GM19099 (cell line): Measurements from ENCODE around the gene MAP6.

Experiments
- POLR2A ChIP-seq: IDR thresholded peaks from 3 replicates; pipeline ENCODE4 v1.6.1; 2011; ENCODE audit warnings: low read depth; ENCODE audit not compliant: insufficient read length; ENCODE audit errors: extremely low read depth

The MAP6 gene

GRCh38 chr11:75576499-75576918 lies 92.3 kb downstream of the MAP6 start:
- no peak for TF ChIP-seq POLR2A

GRCh38 chr11:75576017-75576416 lies 92.8 kb downstream of the MAP6 start:
- TF ChIP-seq POLR2A, result no peak

DNA sequence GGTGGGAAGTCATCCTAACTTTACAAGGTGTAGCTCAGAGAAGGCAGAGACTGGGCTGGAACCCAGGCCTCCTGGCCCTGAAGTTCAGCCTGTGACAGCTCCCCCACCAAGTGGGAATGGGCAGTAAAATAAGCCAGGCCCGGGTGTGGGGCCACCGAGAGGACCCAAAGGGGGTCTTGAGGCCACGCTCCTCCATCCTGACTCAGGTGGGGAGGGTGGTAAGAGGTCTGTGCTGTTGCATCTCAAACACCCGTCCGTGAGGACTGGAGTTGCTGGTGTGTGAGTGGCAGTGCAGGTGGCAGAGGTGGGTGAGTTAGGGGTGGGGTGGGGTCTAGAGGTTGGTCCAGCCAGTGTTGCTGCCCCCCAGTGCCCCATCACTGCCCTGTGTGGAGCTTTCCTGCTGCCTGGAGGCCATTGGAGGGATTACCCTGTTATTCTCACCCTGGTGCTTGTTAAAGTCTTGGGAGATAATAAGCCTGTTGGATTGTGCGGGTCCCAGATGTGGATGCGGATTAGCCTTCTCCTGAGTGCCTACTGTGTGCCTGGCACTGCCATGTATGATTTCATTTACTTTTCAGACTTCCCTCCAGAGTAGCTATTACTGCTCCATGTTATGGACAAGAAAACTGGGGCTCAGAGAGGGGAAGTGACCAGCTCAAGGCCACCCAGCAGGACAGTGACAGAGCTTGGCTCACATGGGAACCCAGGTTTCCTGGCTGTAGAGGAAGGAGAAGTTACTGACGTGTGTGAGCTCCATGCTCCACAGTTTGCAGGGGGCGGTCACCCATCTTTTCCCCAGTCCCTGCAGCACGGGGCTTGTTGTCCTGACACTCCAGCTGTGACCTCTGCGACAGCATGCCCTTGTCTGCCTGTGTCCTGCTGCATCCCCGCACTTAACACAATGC lies 93.9 kb downstream of the MAP6 start:
- TF ChIP-seq POLR2A, result no peak

DNA sequence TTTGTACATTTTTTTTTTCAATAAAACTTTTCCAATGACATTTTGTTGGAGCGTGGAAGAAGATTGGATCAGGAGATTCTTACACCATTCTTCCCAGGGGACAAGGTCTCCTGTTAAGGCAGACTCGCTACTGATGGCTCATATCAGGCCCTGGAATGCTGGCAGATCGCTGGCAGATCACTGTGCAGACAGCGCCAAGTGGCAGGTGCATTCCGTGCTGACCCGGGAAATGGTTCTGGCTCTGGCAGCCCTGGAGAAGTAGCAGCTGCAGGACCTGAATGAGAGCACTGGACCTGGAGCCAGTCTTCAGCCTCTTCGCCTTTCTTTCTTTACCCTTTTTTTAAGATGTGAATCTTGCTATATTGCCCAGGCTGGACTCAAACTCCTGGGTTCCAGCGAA lies 96.1 kb downstream of the MAP6 start:
- no peak for TF ChIP-seq POLR2A

DNA sequence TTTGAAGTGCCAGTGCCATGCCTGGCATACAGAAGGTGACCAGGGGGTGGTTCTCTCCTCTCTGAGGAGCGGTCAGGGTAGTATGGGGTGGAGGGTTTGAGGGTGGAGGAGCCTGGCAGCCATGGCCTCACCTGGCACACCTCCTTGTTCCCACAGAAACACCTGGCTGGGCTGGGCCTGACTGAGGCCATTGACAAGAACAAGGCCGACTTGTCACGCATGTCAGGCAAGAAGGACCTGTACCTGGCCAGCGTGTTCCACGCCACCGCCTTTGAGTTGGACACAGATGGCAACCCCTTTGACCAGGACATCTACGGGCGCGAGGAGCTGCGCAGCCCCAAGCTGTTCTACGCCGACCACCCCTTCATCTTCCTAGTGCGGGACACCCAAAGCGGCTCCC lies 97.2 kb downstream of the MAP6 start:
- no peak for TF ChIP-seq POLR2A

GRCh38 chr11:75570559-75571139 lies 98.2 kb downstream of the MAP6 start:
- no peak for TF ChIP-seq POLR2A

DNA sequence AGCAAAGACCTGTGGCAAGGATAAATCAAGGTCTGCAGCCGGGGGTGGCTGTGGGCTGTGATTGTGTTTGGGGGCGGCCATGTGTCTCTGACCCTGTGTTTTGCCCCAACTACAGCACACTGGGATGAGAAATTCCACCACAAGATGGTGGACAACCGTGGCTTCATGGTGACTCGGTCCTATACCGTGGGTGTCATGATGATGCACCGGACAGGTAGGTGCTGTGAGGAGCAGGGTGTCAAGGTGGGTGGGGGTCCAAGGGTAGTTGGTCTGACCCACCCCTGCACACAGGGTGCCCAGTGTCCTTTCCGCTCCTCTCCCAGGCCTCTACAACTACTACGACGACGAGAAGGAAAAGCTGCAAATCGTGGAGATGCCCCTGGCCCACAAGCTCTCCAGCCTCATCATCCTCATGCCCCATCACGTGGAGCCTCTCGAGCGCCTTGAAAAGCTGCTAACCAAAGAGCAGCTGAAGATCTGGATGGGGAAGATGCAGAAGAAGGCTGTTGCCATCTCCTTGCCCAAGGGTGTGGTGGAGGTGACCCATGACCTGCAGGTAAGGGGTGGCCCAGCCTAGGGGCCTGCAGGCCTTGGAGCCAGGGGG lies 100.1 kb downstream of the MAP6 start:
- no peak for TF ChIP-seq POLR2A

DNA sequence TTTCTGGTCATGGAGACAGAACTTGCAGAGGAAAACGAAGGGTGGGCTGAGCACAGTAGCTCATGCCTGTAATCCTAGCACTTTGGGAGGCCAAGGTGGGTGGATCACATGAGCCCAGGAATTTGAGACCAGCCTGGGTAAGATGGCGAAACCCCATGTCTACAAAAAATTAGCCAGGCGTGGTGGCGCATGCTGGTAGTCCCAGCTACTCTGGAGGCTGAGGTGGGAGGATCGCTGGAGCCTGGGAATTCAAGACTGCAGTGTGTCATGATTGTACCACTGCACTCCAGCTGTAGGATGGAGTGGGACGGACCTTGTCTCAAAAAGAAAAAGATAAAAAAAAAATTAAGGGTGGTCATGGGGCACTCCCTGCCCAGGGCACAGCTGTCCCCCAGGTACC lies 100.9 kb downstream of the MAP6 start:
- no peak for TF ChIP-seq POLR2A

GRCh38 chr11:75566763-75567279 lies 102.0 kb downstream of the MAP6 start:
- no peak for TF ChIP-seq POLR2A

- TF ChIP-seq POLR2A, result no peak
Observed at GRCh38 chr11:75565916-75566762, 102.7 kb downstream of the MAP6 start.

- no peak for TF ChIP-seq POLR2A
Observed at GRCh38 chr11:75565221-75565814, 103.5 kb downstream of the MAP6 start.

- no peak for TF ChIP-seq POLR2A
Observed at GRCh38 chr11:75563978-75564552, 104.8 kb downstream of the MAP6 start.

DNA sequence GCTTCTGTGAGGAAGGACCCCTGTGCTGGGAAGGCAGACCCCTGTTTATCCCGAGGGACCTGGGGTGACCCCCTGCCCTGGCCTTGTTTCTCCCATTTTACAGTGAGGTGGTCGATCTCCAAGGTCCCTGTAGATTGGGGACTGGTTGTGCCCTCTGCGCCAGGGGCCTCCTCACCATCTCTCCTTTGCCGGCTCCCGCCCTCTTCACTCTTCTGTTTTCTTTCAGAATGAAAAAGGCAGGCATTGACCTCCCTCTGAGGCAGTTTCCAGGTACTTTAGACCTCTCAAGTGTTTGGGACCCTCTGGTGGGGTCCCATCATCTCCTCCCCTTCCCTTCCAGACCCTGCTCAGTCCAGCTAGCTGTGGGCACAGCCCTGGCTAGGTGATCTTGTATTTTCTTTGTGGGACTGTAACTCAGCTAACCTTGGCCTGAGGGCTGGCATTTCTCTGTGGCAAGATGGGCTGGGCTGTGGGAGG lies 105.3 kb downstream of the MAP6 start:
- no peak for TF ChIP-seq POLR2A

DNA sequence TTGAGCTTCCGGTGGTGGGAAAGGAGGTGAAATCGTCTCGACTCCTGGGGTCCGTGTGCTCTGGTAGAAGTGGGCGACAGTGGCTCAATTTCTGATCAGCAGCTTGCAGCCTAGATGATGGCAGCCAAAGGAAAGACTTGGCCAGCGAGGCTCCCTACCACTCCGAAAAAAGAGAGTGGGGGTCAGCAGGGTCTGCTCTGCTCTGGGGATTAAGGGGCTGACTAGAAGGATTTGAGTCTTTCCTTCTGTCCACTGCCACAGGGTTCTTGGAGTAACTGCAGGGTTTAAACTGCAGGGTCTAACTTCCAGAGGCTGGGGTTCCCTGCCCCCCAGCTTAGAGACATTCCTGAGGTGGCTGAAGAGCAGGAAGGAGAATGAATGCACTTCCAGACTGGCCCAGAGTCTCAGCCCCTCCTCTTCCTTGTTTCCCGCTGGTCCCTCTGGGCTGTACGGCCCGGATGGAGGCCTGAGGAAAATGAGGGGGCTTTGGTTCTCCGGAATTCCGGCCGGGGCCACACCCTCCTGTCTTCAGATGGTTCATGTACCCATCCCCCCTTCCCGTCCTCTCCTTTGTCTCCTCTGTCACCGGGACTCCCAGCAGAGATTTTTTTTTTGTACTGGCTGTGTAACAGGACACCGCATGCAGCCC lies 105.9 kb downstream of the MAP6 start:
- no peak for TF ChIP-seq POLR2A
